Measurements from ENCODE around the gene PKP4. TPM values are rescaled to one million over a fixed set of nuclear protein-coding genes. Genes with fewer than 3 reads are reported as not detected.

PKP4 gene
- total RNA-seq, 1 experiment from 2014 or later, result 40.1 TPM

DNA sequence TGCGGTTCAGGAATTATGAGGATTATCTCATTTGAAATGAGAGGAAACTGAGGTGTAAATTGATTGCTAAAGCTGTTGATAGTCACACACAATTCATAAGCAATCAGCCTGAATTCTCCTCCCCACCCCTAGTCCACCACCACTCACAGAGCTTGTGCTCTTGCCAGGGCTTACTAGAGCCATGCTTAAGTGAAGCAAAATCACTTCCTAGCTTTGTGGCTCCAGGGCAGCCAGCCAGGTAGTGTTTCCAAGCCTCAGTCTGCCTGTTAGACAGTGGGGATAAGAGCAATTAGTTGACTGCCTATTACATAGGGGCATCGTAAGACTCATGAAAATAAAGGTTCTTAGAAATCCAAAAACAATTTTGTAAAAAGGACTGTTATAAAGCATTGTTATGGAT lies 87.2 kb downstream of the PKP4 start:
- intact Hi-C loops (cut with micrococcal nuclease), result no loop called here
- Histone ChIP-seq H3K9ac (ENCODE audit: low read length) (no peak overlapping the region), H3K4me2 (ENCODE audit: low read length) (no peak overlapping the region), H3K79me2 (ENCODE audit: low read length) (no peaks in the 10 kb centered on the region), H3K4me3 (ENCODE audit: low read length) (no peak overlapping the region), H3K36me3 (ENCODE audit: low read depth, low read length) (0 out of 2 replicates have a peak, but pooled peaks cover 5% of the 10 kb centered on the region), H2AFZ (ENCODE audit: low read length) (no peak overlapping the region), H3K9me3 (ENCODE audit: low read length) (no peaks in the 10 kb centered on the region), H3F3A (ENCODE audit: low read length, unreplicated experiment) (peaks cover 2% of the 10 kb centered on the region), H3K27me3 (ENCODE audit: low read length) (no peaks in the 10 kb centered on the region), H4K20me1 (ENCODE audit: low read length) (no peaks in the 10 kb centered on the region), H3K9me2 (replicated peaks; ENCODE audit: low read length) (no peaks in the 10 kb centered on the region), H3K27ac (ENCODE audit: low read length) (no peak overlapping the region), H3K4me1 (ENCODE audit: insufficient read depth, low read length) (peaks cover 12% of the 10 kb centered on the region)
- ChIA-PET CTCF (no interaction called here), POLR2A (ENCODE audit: unreplicated experiment) (no interaction called here)
- DNase-seq (no peak), ATAC-seq (no peak)
- TF ChIP-seq EZH2phosphoT487 (IDR thresholded peaks at IDR 0.05; ENCODE audit: borderline replicate concordance, low read length), result no peak
- TF ChIP-seq EZH2 (IDR thresholded peaks at IDR 0.05; ENCODE audit: low read length, unreplicated experiment), result no peak
- TF ChIP-seq, protein P1, sequence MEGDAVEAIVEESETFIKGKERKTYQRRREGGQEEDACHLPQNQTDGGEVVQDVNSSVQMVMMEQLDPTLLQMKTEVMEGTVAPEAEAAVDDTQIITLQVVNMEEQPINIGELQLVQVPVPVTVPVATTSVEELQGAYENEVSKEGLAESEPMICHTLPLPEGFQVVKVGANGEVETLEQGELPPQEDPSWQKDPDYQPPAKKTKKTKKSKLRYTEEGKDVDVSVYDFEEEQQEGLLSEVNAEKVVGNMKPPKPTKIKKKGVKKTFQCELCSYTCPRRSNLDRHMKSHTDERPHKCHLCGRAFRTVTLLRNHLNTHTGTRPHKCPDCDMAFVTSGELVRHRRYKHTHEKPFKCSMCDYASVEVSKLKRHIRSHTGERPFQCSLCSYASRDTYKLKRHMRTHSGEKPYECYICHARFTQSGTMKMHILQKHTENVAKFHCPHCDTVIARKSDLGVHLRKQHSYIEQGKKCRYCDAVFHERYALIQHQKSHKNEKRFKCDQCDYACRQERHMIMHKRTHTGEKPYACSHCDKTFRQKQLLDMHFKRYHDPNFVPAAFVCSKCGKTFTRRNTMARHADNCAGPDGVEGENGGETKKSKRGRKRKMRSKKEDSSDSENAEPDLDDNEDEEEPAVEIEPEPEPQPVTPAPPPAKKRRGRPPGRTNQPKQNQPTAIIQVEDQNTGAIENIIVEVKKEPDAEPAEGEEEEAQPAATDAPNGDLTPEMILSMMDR (conservative IDR thresholded peaks at IDR 0.05; ENCODE audit: low read depth, low read length), result no peak
- BruUV-seq (replicated peaks), result no TSS peak

DNA sequence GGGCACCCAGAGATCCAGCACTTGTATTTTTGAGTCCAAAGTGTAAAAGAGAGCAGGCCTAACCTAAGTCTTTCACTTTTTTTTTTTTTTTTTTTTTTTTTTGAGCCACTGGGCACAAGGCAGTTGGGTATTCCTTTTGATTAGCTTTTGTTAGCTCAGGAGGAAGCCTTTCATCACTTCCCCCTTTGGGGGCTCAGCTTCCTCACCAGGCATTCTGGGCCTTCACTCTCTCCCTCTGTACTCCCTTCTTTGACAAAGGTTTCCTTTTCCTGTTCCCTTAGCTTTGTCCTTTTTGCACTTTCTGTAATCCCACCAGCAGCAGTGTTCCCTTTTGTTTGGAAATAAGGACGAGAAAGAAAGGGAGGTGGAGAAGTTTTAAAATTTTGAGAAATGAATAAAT lies 88.2 kb downstream of the PKP4 start:
- BruUV-seq (replicated peaks), result no TSS peak
- no peaks in the 10 kb centered on the region for H3K27me3 ChIP-seq (ENCODE audit: low read length)
- no peak overlapping the region for H3K4me2 ChIP-seq (ENCODE audit: low read length)
- POLR2A ChIA-PET (ENCODE audit: unreplicated experiment), result no interaction called here
- no peaks in the 10 kb centered on the region for H4K20me1 ChIP-seq (ENCODE audit: low read length)
- peaks cover 2% of the 10 kb centered on the region for H3K4me1 ChIP-seq (ENCODE audit: insufficient read depth, low read length)
- H3K4me3 ChIP-seq (ENCODE audit: low read length), result no peak overlapping the region
- intact Hi-C loops (cut with micrococcal nuclease), result no loop called here
- TF ChIP-seq, protein P1 (conservative IDR thresholded peaks at IDR 0.05; ENCODE audit: low read depth, low read length), result no peak
- TF ChIP-seq EZH2 (IDR thresholded peaks at IDR 0.05; ENCODE audit: low read length, unreplicated experiment), result no peak
- TF ChIP-seq EZH2phosphoT487 (IDR thresholded peaks at IDR 0.05; ENCODE audit: borderline replicate concordance, low read length), result no peak
- no peaks in the 10 kb centered on the region for H3K9me3 ChIP-seq (ENCODE audit: low read length)
- no peak overlapping the region for H3K27ac ChIP-seq (ENCODE audit: low read length)
- DNase-seq (no peak), ATAC-seq (no peak)
- H3F3A ChIP-seq (ENCODE audit: low read length, unreplicated experiment), result no peaks in the 10 kb centered on the region
- H3K79me2 ChIP-seq (ENCODE audit: low read length), result no peaks in the 10 kb centered on the region
- CTCF ChIA-PET, result interaction anchor here (0.6 to 0.7 kb wide), 2 partner anchors 101 to 142 kb away, joined by 3 to 11 read pairs; no protein-coding TSS in a partner anchor
- H3K9me2 ChIP-seq (replicated peaks; ENCODE audit: low read length), result no peaks in the 10 kb centered on the region
- 0 out of 2 replicates have a peak, but pooled peaks cover 5% of the 10 kb centered on the region for H3K36me3 ChIP-seq (ENCODE audit: low read depth, low read length)
- no peak overlapping the region for H3K9ac ChIP-seq (ENCODE audit: low read length)
- no peak overlapping the region for H2AFZ ChIP-seq (ENCODE audit: low read length)

DNA sequence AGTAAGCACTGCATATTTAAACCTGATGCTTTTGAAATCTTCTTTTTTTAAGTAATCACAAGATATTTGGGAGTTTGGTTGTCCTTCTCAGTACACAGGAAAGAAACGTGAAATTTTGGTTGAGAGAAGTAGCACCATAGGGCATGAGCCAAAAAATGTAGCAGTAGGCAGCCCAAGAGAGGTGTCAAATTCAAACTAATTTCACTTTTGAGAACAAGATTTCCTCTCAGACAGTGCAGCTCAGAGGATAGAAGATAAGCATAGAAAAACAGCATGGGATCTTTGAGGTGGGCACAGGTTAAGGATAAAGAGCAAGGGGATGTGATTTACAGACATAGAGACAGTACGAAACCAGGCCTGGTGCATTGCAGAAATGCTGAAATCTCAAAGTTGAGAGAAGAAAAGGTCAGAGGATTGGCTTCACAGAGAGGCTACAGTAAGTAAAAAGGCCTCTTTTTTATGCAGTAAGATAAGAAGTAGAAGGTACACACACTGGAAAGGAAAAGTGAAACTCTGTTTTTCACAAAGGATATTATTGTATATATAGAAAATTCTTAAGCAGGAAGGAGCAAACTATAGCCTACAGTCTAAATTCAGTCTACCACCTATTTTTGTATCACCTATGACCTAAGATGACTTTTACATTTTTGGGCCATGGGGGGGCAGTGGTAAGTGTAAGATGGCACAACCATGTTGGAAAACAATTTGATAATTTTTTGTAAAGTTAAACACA lies 89.8 kb downstream of the PKP4 start:
- no peaks in the 10 kb centered on the region for H4K20me1 ChIP-seq (ENCODE audit: low read length)
- DNase-seq (no peak), ATAC-seq (no peak)
- no TSS peak for BruUV-seq (replicated peaks)
- POLR2A ChIA-PET (ENCODE audit: unreplicated experiment), result no interaction called here
- H3K27ac ChIP-seq (ENCODE audit: low read length), result no peak overlapping the region
- no peak overlapping the region for H2AFZ ChIP-seq (ENCODE audit: low read length)
- no peaks in the 10 kb centered on the region for H3K9me3 ChIP-seq (ENCODE audit: low read length)
- CTCF ChIA-PET, result interaction anchor here (0.8 kb wide), 1 partner anchor 199 kb away, joined by 4 read pairs; no protein-coding TSS in a partner anchor
- H3K36me3 ChIP-seq (ENCODE audit: low read depth, low read length), result 0 out of 2 replicates have a peak, but pooled peaks cover 5% of the 10 kb centered on the region
- no peaks in the 10 kb centered on the region for H3K27me3 ChIP-seq (ENCODE audit: low read length)
- H3K4me2 ChIP-seq (ENCODE audit: low read length), result no peak overlapping the region
- TF ChIP-seq, protein P1 (conservative IDR thresholded peaks at IDR 0.05; ENCODE audit: low read depth, low read length), result peak; percentile 23; the same call in 1 of the 2 replicates
- TF ChIP-seq EZH2 (IDR thresholded peaks at IDR 0.05; ENCODE audit: low read length, unreplicated experiment), result no peak
- no peak overlapping the region for H3K4me3 ChIP-seq (ENCODE audit: low read length)
- H3K9me2 ChIP-seq (replicated peaks; ENCODE audit: low read length), result no peaks in the 10 kb centered on the region
- no peaks in the 10 kb centered on the region for H3F3A ChIP-seq (ENCODE audit: low read length, unreplicated experiment)
- H3K79me2 ChIP-seq (ENCODE audit: low read length), result no peaks in the 10 kb centered on the region
- no peaks in the 10 kb centered on the region for H3K4me1 ChIP-seq (ENCODE audit: insufficient read depth, low read length)
- no peak overlapping the region for H3K9ac ChIP-seq (ENCODE audit: low read length)
- intact Hi-C loops (cut with micrococcal nuclease), result no loop called here
